NB4 (cell line): Measurements from ENCODE around the gene CEP250.
A peak's percentile ranks its signal among the peaks of the same experiment; 100 is the strongest.

Experiments
- MAX ChIP-seq: IDR thresholded peaks from 2 replicates; pipeline ENCODE4 v1.6.1; 2011; ENCODE audit warnings: low read depth, low read length
- POLR2A ChIP-seq: IDR thresholded peaks from 2 replicates; pipeline ENCODE4 v1.6.1; 2011; ENCODE audit warnings: mild to moderate bottlenecking; ENCODE audit not compliant: insufficient read length; ENCODE audit errors: extremely low read depth
- TF ChIP-seq, protein P1 (sequence below): IDR thresholded peaks from one replicate; pipeline ENCODE4 v1.5.1; 2012; ENCODE audit warnings: low read depth, low read length

- TF ChIP-seq, protein P1, sequence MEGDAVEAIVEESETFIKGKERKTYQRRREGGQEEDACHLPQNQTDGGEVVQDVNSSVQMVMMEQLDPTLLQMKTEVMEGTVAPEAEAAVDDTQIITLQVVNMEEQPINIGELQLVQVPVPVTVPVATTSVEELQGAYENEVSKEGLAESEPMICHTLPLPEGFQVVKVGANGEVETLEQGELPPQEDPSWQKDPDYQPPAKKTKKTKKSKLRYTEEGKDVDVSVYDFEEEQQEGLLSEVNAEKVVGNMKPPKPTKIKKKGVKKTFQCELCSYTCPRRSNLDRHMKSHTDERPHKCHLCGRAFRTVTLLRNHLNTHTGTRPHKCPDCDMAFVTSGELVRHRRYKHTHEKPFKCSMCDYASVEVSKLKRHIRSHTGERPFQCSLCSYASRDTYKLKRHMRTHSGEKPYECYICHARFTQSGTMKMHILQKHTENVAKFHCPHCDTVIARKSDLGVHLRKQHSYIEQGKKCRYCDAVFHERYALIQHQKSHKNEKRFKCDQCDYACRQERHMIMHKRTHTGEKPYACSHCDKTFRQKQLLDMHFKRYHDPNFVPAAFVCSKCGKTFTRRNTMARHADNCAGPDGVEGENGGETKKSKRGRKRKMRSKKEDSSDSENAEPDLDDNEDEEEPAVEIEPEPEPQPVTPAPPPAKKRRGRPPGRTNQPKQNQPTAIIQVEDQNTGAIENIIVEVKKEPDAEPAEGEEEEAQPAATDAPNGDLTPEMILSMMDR, result peak; percentile 97
- TF ChIP-seq MAX (no peak), POLR2A (no peak)
Measured at GRCh38 chr20:35447082-35447789, 8.2 kb upstream of the CEP250 start.
